Suprapubic skin (tissue), 3 donors: ENCODE results near the gene KIF22.

Source experiments
- POLR2A ChIP-seq, 2 donors: fragments of 450-650 bp; IDR thresholded peaks; one replicate each; pipeline ENCODE4 v1.6.1; 2017; ENCODE audit warnings: antibody characterized with exemption in 2 of 2, mild to moderate bottlenecking in 2 of 2, moderate library complexity in 2 of 2
- TF ChIP-seq, protein P1 (sequence below), 2 donors: fragments of 200-600 bp in 1 of 2; fragments of 450-650 bp in 1 of 2; sonication (generic) in 1 of 2; IDR thresholded peaks; one replicate each; pipeline ENCODE4 v1.5.1; 2016 to 2019; ENCODE audit warnings: antibody characterized with exemption in 2 of 2, mild to moderate bottlenecking in 1 of 2, moderate library complexity in 1 of 2

DNA sequence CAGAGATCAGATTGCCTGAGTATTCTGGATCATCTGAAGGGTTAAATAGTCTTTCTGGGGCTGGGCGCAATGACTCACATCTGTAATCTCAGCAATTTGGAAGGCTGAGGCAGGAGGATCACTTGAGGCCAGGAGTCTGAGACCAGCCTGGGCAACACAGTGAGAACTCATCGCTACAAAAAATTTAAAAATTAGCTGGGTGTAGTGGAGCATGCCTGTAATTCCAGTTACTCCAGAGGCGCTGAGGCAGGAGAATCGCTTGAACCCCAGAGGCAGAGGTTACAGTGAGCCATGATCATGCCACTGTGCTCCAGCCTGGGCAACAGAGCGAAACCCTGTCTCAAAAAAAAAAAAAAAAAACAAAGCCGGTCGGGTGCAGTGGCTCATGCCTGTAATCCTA is 45.4 kb downstream of the KIF22 start:
- TF ChIP-seq POLR2A (IDR thresholded peaks at IDR 0.05) = no peak
- TF ChIP-seq, protein P1, sequence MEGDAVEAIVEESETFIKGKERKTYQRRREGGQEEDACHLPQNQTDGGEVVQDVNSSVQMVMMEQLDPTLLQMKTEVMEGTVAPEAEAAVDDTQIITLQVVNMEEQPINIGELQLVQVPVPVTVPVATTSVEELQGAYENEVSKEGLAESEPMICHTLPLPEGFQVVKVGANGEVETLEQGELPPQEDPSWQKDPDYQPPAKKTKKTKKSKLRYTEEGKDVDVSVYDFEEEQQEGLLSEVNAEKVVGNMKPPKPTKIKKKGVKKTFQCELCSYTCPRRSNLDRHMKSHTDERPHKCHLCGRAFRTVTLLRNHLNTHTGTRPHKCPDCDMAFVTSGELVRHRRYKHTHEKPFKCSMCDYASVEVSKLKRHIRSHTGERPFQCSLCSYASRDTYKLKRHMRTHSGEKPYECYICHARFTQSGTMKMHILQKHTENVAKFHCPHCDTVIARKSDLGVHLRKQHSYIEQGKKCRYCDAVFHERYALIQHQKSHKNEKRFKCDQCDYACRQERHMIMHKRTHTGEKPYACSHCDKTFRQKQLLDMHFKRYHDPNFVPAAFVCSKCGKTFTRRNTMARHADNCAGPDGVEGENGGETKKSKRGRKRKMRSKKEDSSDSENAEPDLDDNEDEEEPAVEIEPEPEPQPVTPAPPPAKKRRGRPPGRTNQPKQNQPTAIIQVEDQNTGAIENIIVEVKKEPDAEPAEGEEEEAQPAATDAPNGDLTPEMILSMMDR (IDR thresholded peaks at IDR 0.05) = no peak
